Hippocampal formation (tissue), 2 donors: ENCODE data around the gene SRPRB.
"Not testable (repeated sequence)": the region's sequence is repeated elsewhere in the genome, so short reads cannot be mapped to it uniquely, and the experiment has no call there.

ENCODE experiments used
- DNase-seq, 2 donors: peaks; one replicate each; lab custom pipeline; 2025; lab: John Stamatoyannopoulos, UW

The SRPRB gene

DNA sequence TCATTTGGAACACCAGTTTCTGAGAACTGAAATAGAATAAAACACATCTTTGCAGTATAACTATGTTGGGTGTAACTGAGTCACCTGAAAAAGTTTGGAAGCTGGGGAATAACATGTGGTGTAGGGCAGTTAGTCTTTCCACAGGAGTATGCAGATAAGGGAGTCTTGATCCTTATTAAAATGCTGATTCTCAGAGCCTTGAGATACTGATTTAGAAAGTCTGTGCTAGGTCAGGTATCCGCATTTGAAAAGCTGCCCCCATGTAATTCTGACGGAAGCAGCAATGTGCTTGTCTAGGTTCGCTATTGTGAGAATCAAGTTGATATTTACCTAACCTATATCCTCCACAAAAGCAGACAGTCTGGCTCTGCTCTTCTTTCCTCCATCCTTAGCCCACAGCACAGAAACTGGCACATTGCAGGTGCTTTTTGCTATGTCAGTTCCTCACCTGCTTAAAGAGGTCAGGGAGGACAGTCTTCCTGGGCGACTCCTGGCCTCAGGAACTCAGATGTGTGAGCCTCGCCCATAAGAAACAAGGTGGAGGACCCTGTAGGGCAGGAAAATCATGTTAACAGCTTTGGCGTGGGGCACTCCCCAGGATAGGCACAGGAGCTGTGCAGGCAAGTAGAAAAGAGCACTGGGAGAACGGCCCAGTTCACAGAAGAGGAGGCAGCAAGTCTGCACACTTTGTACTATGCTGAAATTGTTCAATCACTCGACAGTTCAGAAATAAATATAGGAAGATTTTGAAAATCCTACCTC lies 27.6 kb upstream of the SRPRB start:
- no peak for DNase-seq

GRCh38 chr3:133779626-133780203 lies 25.9 kb upstream of the SRPRB start:
- DNase-seq: no peak

GRCh38 chr3:133780756-133781155 lies 24.9 kb upstream of the SRPRB start:
- not testable (repeated sequence) for DNase-seq

- no peak for DNase-seq
These were observed 24.0 kb upstream of the SRPRB start for GRCh38 chr3:133781570-133781969.

DNA sequence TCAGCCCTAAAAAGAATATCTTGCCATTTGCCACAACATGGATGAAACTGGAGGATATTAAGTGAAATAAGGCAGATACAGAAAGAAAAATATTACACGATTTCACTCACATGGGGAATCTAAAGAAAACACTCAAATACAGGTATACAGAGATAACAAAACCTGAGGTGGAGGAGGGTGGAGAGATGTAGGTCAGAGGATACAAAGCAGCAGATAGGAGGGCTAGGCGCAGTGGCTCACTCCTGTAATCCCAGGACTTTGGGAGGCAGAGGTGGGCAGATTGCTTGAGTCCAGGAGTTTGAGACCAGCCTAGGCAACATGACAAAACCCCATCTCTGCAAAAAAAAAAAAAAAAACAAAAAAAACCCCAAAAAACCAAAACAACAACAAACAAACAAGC lies 23.2 kb upstream of the SRPRB start:
- no peak for DNase-seq

- DNase-seq: no peak
These were observed 21.9 kb upstream of the SRPRB start for GRCh38 chr3:133783762-133784161.

DNA sequence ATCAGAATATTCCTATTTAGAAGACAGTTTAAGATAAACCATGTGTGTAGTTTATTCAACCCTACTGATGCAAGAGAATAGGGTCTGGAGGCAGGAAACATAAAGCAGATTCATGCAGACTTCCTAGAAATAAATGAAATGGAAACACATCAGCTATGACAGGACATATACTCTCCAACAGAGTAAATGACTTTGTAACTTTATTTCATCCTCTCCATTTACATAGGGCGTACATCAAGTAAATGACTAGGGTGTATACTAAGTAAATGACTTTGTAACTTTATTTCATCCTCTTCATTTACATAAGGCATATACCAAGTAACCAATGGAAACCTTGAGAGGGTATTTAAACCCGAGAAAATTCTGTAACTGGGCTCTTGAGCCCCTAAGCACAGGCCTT lies 17.6 kb upstream of the SRPRB start:
- no peak for DNase-seq

- no peak for DNase-seq
These were observed 13.3 kb upstream of the SRPRB start for GRCh38 chr3:133792171-133792763.

DNA sequence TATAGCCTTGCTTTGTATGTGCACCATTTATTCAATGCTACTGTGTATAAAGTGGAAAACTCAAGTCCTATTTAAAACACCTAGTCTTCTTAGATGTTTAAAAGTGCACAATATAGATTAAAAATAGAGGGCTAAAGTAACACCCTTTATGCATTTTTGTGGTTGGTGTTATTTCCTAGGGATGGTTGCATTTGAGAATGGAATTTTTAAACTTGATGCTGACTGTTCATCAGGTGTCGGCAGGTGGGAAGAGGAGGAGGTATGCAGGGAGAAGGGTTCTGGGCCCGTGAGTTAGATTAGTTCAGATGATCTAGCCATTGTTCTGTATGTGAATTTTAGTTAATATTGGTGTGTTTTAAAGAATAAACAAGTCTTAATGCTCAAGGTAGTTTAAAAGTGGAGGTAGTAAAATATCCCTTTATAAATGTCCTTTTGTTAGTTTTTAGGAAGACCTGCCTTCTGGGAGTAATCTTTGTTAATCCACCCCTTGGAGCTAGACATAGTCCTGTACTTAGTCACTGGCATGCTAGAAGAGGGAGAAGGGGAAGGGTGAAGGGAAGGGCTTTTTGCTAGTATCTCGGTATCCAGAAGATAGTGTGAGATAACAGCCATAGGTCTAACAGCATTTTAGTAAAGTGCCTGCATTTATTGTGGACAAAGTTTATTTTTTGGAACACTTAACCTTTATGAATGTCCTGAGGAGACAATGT lies 8.1 kb upstream of the SRPRB start:
- DNase-seq: no peak

GRCh38 chr3:133799794-133800585 lies 5.6 kb upstream of the SRPRB start:
- no peak for DNase-seq

DNA sequence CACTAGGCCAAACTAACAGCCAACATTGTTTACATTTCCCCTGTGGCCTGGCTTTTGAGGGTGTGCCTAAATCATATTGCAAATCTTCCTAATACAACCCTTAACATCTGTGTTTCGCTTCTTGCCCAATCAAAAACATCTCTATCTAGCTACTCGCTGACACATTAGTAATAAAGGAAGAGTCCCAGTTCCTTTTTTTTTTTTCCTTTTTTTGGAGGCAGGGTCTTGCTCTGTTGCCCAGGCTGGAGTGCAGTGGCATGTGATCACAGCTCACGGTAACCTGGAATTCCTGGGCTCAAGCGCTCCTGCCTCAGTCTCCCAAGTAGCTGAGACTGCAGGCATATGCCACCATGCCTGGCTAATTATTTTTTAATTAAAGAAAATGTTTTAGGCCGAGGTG lies 2.1 kb upstream of the SRPRB start:
- no peak for DNase-seq

GRCh38 chr3:133804896-133805295 lies 719 bp upstream of the SRPRB start:
- DNase-seq: no peak

DNA sequence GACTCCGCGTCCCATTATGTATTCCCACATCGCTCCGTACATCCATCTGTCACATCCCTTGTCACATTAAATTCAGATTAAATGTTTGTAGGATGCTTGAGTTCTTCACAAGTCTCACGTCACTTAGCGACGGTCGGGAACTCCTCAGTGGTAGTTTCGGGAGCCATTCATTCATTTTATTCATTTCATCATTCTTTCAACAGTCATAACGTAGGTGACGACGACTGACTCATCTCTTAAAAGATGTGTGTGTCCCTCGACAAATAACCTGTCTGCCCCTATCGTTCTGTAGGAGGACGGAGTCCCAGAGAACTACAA lies 272 bp upstream of the SRPRB start:
- no peak for DNase-seq

DNA sequence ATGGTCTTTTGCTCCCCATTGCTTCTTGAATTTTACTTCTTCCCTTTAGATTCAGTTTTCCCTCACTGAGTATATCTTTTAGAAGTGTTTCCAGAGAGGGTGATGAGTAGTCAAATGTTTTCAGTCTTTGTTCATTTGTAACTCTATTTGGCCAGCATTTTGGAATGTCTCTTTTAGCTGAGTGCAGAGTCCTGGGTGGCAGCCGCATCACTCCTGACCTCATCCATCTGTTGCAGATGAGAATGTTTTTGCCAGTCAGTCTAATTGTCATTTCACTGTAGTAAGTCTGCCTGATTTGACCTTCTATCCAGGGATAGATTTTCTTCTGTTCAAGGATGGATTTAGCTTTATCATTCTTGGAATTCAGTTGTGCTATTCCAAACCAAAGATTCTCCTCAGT lies 7.3 kb downstream of the SRPRB start:
- no peak for DNase-seq

DNA sequence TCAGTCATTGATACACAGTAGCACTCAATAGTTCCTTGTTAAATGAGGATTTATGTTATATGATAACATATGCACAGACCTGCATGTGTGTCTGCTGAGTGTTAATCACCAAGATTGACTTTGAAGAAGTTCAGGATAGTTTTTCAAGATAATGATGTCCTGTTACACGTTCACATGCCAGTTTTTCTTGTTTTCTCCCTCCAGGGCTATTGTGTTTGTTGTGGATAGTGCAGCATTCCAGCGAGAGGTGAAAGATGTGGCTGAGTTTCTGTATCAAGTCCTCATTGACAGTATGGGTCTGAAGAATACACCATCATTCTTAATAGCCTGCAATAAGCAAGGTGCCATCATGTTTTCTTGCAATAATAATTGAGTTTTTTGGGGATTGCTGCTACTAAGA lies 9.8 kb downstream of the SRPRB start:
- no peak for DNase-seq

GRCh38 chr3:133820129-133820528 lies 14.5 kb downstream of the SRPRB start:
- no peak for DNase-seq

- DNase-seq: no peak
These were observed 15.5 kb downstream of the SRPRB start for GRCh38 chr3:133820889-133821675.

GRCh38 chr3:133821767-133822638 lies 16.4 kb downstream of the SRPRB start:
- DNase-seq: no peak

- no peak for DNase-seq
These were observed 19.4 kb downstream of the SRPRB start for GRCh38 chr3:133824961-133825485.
